Glutamatergic neuron (in vitro differentiated cells): ENCODE data around the gene KCNT1. TPM values are rescaled to one million over a fixed set of nuclear protein-coding genes. Genes with fewer than 3 reads are reported as not detected.

Source experiments
- DNase-seq: peaks from one replicate; pipeline ENCODE4 v3.0.0; 2022
- H3K27ac Mint-ChIP-seq: one replicate; pipeline ENCODE4 v1.8.0; 2020; ENCODE audit warnings: mild to moderate bottlenecking, mixed read lengths, inconsistent platforms; ENCODE audit not compliant: unreplicated experiment
- H3K27me3 Mint-ChIP-seq: one replicate; pipeline ENCODE4 v1.8.0; 2020; ENCODE audit warnings: mild to moderate bottlenecking, moderate library complexity, mixed read lengths, inconsistent platforms; ENCODE audit not compliant: unreplicated experiment
- H3K36me3 Mint-ChIP-seq: one replicate; pipeline ENCODE4 v1.8.0; 2020; ENCODE audit warnings: mild to moderate bottlenecking, mixed read lengths, inconsistent platforms; ENCODE audit not compliant: unreplicated experiment
- H3K4me1 Mint-ChIP-seq: one replicate; pipeline ENCODE4 v1.8.0; 2020; ENCODE audit warnings: mild to moderate bottlenecking, low read depth, mixed read lengths, inconsistent platforms; ENCODE audit not compliant: unreplicated experiment
- H3K4me3 Mint-ChIP-seq: one replicate; pipeline ENCODE4 v1.8.0; 2020; ENCODE audit warnings: mild to moderate bottlenecking, mixed read lengths, inconsistent platforms; ENCODE audit not compliant: unreplicated experiment
- H3K9me3 Mint-ChIP-seq: one replicate; pipeline ENCODE4 v1.8.0; 2020; ENCODE audit warnings: mild to moderate bottlenecking, moderate library complexity, mixed read lengths, inconsistent platforms; ENCODE audit not compliant: unreplicated experiment
- CTCF ChIP-seq: fragments of 200-600 bp; sonication (generic); IDR thresholded peaks from one replicate; pipeline ENCODE4 v1.5.0; 2021; ENCODE audit not compliant: partially characterized antibody, unreplicated experiment
- total RNA-seq: library from RNA; stranded (reverse); fragmentation: NEBNext Ultra II Directional; extraction: Animal tissue kit (Norgen Biotek cat#: 25700); gene quantifications from one replicate; pipeline ENCODE4 v1.2.1, GENCODE V29; 2021; ENCODE audit not compliant: unreplicated experiment

The KCNT1 gene
- total RNA-seq, 1 donor from 2014 or later, result 0.76 TPM

GRCh38 chr9:135817951-135818717, 116.1 kb downstream of the KCNT1 start:
- Mint-ChIP-seq H3K9me3 (peaks cover 30% of the 10 kb centered on the region), H3K27me3 (peaks cover 15% of the 10 kb centered on the region), H3K4me1 (peaks cover 23% of the 10 kb centered on the region), H3K36me3 (peaks cover 6% of the 10 kb centered on the region), H3K4me3 (no peak overlapping the region), H3K27ac (no peak overlapping the region)
- DNase-seq, result no peak
- no peak for TF ChIP-seq CTCF

GRCh38 chr9:135818718-135819475, 116.9 kb downstream of the KCNT1 start:
- Mint-ChIP-seq H3K4me1 (peaks cover 23% of the 10 kb centered on the region), H3K36me3 (peaks cover 6% of the 10 kb centered on the region), H3K4me3 (no peak overlapping the region), H3K9me3 (peaks cover 31% of the 10 kb centered on the region), H3K27ac (peak overlapping the region; percentile 22), H3K27me3 (peaks cover 15% of the 10 kb centered on the region)
- TF ChIP-seq CTCF, result no peak
- DNase-seq, result no peak

GRCh38 chr9:135819905-135820304, 117.9 kb downstream of the KCNT1 start:
- no peak for DNase-seq
- Mint-ChIP-seq H3K27me3 (peaks cover 15% of the 10 kb centered on the region), H3K27ac (no peak overlapping the region), H3K9me3 (peaks cover 29% of the 10 kb centered on the region), H3K4me3 (no peak overlapping the region), H3K4me1 (peaks cover 23% of the 10 kb centered on the region), H3K36me3 (peaks cover 6% of the 10 kb centered on the region)
- no peak for TF ChIP-seq CTCF

- no peak for TF ChIP-seq CTCF
- Mint-ChIP-seq H3K27ac (no peak overlapping the region), H3K27me3 (peaks cover 15% of the 10 kb centered on the region), H3K9me3 (peaks cover 27% of the 10 kb centered on the region), H3K36me3 (peaks cover 6% of the 10 kb centered on the region), H3K4me3 (no peak overlapping the region), H3K4me1 (peaks cover 27% of the 10 kb centered on the region)
- no peak for DNase-seq
Observed at GRCh38 chr9:135820661-135821060, 118.7 kb downstream of the KCNT1 start.

- Mint-ChIP-seq H3K27ac (no peak overlapping the region), H3K36me3 (peaks cover 6% of the 10 kb centered on the region), H3K4me3 (no peak overlapping the region), H3K9me3 (peaks cover 26% of the 10 kb centered on the region), H3K27me3 (peaks cover 12% of the 10 kb centered on the region), H3K4me1 (peaks cover 23% of the 10 kb centered on the region)
- DNase-seq, result no peak
- no peak for TF ChIP-seq CTCF
Observed at GRCh38 chr9:135821116-135821515, 119.1 kb downstream of the KCNT1 start.
